GM12872 (cell line): ENCODE results near the gene BRINP3.

ENCODE experiments used
- TF ChIP-seq, protein P1 (sequence below): IDR thresholded peaks from 3 replicates; pipeline ENCODE4 v1.5.1; 2011; ENCODE audit warnings: low read depth, mild to moderate bottlenecking, low read length, moderate library complexity; ENCODE audit not compliant: insufficient read depth

Gene BRINP3

DNA sequence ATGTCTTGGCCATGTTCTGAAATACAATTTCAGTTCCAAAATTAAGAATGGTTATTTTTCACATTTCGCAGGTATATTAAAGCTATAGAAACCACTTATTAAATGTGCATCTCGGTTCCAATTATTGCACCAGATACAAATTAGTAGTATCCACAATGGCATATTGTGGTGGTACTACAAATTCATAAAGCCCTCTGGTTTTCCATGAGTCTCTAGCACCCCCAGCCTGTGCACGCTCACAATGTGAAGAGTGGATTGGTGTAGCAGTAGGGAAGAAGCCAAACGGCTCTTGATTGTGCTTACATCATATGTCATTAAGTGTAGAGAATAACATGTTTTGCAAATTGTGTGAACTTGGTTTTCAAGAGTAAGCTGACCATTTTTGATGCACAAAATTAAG lies 1.9 kb upstream of the BRINP3 start:
- TF ChIP-seq, protein P1, sequence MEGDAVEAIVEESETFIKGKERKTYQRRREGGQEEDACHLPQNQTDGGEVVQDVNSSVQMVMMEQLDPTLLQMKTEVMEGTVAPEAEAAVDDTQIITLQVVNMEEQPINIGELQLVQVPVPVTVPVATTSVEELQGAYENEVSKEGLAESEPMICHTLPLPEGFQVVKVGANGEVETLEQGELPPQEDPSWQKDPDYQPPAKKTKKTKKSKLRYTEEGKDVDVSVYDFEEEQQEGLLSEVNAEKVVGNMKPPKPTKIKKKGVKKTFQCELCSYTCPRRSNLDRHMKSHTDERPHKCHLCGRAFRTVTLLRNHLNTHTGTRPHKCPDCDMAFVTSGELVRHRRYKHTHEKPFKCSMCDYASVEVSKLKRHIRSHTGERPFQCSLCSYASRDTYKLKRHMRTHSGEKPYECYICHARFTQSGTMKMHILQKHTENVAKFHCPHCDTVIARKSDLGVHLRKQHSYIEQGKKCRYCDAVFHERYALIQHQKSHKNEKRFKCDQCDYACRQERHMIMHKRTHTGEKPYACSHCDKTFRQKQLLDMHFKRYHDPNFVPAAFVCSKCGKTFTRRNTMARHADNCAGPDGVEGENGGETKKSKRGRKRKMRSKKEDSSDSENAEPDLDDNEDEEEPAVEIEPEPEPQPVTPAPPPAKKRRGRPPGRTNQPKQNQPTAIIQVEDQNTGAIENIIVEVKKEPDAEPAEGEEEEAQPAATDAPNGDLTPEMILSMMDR = no peak

DNA sequence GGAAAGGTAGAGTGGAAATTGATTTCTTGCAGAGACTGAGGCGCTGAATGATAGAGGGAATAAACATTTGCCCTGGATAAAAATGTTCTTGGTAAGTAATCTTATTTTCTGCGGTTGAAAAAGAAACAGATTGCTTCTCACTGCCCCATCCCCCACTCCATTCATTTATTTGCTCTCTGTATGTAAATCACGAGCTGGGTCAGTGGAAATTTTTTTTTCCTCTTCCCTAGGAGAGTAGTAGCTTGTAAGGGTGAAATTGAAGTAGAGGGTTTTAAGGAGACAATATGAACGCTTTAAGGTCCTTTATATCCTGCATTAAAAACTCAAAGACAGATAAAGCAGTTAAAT lies 1.4 kb upstream of the BRINP3 start:
- TF ChIP-seq, protein P1 = no peak

DNA sequence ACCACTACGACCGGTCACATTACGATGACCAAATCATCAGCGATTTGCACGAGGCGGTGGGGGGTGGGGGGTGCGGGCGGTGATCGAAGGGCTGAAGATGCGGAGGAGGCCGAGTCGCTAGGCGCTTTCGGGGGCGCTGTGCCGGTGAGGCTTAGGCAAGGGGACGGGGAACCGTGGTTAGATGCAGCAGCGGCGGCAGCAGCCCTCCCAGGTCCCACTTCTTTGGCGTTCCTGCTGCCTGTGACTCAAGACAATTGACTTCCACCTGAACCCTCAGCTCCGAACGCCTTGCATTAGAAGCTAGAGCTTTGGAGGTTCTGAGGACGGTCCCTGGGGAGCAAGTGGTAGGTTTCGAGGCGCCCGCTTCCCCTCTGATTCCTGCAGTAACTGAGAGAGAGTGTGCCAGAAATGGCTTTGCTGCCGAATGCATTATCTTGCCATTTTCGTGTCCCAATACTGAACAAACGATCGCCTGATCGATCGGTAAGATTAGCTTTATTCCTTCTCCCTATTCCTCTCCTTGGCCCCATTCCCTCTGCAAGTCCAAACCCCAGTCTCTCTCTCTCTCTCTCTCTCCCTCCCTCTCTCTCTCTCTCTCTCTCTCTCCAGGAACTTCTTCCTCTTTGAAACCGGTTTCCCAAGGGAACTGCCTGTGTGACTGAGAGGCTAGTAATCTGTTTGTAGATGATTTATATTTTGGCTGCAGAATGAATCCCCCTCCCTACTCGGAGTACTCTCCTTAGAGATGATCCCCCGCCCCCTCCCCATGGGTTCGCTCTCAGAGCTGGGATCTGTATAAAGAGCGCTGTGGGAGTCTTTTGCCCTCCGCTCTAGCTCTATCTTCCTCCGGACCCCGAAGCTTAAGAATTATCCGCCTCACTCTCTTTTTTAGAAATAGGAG lies 735 bp upstream of the BRINP3 start:
- TF ChIP-seq, protein P1 = no peak

DNA sequence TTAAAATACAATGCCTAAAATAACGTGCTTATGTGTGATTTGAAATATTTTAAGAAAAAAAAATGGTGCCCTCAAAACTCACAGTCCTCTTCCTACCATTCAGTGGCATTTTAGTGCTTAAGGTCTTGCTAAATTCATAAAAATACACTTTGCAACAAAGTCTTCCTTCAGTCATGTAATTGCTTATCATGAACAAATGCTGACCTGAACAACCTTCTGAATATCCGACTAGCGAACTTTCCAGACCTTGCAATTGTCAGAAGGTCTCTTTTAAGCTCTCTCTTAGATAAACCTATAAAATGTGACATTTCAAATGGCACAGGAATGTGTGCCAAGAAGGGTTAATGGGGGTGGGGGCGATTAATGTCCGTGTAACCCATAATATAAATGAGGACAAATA lies 858 bp downstream of the BRINP3 start:
- TF ChIP-seq, protein P1 = no peak

DNA sequence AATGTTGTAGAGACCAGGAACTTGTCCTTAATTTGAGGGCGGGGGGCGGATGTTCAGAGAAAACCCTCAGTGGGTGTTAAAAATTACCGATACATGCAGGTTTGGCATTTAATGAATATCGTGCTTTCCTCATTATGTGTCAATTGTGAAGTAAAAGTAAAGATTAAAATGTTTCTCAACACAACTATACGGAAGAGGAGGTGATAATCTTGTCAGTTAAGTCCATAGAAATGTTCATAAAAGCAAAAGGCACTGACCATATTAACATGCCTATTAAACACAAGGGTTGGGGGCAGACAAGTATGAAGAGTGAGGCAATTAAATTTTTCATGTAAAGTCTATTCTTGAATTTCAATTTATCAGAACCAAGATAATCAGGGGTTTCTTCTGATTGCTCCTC lies 1.3 kb downstream of the BRINP3 start:
- TF ChIP-seq, protein P1 = no peak

DNA sequence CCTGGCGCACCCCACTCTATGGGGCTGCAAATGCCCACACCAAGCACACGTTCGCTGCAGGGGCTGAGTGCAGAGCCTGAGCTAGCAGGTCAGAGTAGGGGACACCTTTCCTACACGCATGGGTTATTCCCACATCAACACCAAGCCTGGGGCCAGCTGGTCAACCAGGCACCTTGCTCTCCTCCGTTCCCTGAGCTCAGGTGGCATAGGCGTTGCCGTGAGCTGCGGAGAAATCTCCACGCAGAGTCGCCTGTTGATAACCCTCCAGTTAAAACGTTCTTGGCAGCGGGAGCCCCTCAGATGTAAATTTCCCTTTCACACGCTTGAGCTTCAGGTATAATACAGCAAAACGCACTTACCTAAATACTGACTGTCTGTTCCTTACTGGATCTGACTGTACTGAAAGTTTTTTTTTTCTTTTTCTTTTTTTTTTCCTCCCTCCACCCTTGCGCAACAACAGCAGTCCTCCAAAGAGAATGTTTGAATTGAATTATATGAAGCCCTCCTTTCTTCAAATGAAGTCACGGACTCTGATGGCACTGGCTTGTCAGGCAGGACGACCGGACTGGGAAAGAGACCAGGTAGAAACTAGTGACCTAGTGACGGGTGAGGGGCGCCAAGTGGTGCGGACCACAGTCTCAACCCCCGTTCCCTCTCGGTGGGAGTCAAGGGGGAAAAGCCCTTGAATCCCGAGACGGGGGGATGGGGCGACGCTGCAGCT lies 2.1 kb downstream of the BRINP3 start:
- TF ChIP-seq, protein P1 = no peak

DNA sequence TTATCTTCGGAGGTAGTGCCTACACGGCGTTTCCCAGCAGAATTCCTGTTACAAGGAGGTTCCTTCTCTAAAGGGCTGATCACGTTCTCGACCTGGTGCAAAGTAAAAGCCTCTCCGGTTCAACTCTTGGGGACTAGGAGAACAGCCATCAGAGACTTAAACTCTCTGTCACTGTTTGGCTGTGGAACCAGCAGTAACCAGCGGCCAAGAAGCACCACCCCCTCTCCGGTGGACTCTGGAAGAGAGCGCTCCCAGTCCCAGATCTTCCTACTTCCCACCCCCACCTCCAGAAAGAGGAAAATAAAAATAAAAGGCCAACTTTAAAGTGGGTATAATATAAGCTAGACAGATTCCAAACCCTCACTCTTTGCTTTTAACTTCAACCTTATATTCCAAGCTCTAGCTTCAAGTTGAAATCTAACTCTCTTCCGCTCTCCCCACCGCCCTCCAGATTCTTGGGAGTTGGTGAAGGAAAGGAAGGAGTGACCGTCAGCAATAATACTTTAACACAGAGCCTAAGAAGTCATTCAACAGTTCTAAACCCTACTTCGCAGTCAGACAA lies 2.9 kb downstream of the BRINP3 start:
- TF ChIP-seq, protein P1 = no peak
